Activated CD4-positive, alpha-beta T cell treated with anti-CD3 and anti-CD28 coated beads, Interleukin-2, amount 10 ng/mL, durations not matched to agents 7 days and 5 days (primary cell): ENCODE measurements around the gene SLC25A38. TPM values are rescaled to one million over a fixed set of nuclear protein-coding genes. Genes with fewer than 3 reads are reported as not detected.
A peak's percentile ranks its signal among the peaks of the same experiment; 100 is the strongest.
"Not testable (repeated sequence)": the region's sequence is repeated elsewhere in the genome, so short reads cannot be mapped to it uniquely, and the experiment has no call there.

Experiments
- CTCF ChIA-PET: fragments of 350-600 bp; sonication (Branson Sonifier 250); formaldehyde crosslinking; loops from one replicate; lab custom pipeline; 2021; ENCODE audit warnings: antibody characterized with exemption; lab: Charles Lee
- POLR2A ChIA-PET: fragments of 350-600 bp; sonication (Branson Sonifier 250); formaldehyde crosslinking; loops from one replicate; lab custom pipeline; 2021; ENCODE audit warnings: antibody characterized with exemption; lab: Charles Lee
- DNase-seq: peaks from one replicate; pipeline ENCODE4 v3.0.0-alpha.2; 2020
- H3K27ac Mint-ChIP-seq: one replicate; pipeline ENCODE4 v1.8.0; 2021; ENCODE audit warnings: mild to moderate bottlenecking, moderate library complexity, mixed read lengths
- H3K27me3 Mint-ChIP-seq: one replicate; pipeline ENCODE4 v1.8.0; 2021; ENCODE audit warnings: mixed read lengths
- H3K36me3 Mint-ChIP-seq: one replicate; pipeline ENCODE4 v1.8.0; 2021; ENCODE audit warnings: low read depth, mixed read lengths
- H3K4me1 Mint-ChIP-seq: one replicate; pipeline ENCODE4 v1.8.0; 2021; ENCODE audit warnings: mixed read lengths
- H3K4me3 Mint-ChIP-seq: one replicate; pipeline ENCODE4 v1.8.0; 2021; ENCODE audit warnings: mild to moderate bottlenecking, moderate library complexity, mixed read lengths
- H3K9me3 Mint-ChIP-seq: one replicate; pipeline ENCODE4 v1.8.0; 2021; ENCODE audit warnings: mixed read lengths
- total RNA-seq, 2 experiments: library from RNA; stranded (reverse); gene quantifications; one replicate each; pipeline ENCODE4 v1.2.3, GENCODE V29; 2021

SLC25A38 gene
- total RNA-seq, 2 experiments from 2014 or later, result 34.0 to 35.1 TPM

DNA sequence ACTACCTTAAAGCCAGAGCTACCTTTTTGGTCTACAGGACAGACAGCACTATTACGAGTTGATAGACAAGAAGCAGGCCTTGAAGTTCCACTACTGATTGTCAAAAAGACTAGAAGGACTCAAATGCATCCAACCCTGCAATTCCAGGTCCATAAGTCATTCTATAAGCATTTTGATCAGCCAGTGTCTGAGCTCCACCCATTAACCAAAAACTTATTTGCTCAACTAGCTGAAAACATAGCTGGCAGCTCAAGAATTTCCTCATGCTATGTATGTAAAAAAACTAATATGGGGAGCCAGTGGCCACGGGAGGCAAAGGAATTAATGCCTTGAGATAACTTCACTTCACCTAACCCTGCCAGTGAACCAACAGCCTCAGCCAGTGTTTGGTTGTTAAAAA, 32.0 kb upstream of the SLC25A38 start:
- POLR2A ChIA-PET, DNase-seq, H3K36me3 Mint-ChIP-seq, H3K4me3 Mint-ChIP-seq, H3K27me3 Mint-ChIP-seq, H3K9me3 Mint-ChIP-seq: not testable (repeated sequence)
- CTCF ChIA-PET, result interaction anchor here (1.0 to 1.6 kb wide), 3 partner anchors 10 to 63 kb away, joined by 3 to 5 read pairs (median 5); no protein-coding TSS in a partner anchor
- H3K27ac Mint-ChIP-seq, result peak overlapping the region; percentile 31
- H3K4me1 Mint-ChIP-seq, result peaks cover 35% of the 10 kb centered on the region

DNA sequence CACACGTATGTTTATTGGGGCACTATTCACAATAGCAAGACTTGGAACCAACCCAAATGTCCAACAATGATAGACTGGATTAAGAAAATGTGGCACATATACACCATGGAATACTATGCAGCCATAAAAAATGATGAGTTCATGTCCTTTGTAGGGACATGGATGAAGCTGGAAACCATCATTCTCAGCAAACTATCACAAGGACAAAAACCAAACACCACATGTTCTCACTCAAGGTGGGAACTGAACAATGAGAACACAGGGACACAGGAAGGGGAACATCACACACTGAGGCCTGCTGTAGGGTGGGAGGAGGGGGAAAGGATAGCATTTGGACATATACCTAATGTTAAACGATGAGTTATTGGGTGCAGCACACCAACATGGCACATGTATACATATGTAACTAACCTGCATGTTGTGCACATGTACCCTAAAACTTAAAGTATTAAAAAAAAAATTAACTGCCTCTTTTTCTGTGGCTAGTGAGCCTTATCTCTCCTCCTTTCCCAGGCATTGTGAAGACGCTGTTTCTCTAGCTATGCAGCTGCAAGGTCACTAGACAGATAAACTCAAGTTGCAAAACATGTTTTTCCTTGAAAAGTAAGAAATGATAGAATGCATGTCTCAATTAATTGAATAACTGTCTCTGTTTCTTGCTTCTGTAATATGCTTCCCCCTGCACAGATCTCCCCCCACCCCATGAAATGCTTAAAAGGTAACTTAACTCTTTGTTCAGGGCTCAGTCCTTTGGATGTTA, 29.8 kb upstream of the SLC25A38 start:
- H3K27ac Mint-ChIP-seq, H3K36me3 Mint-ChIP-seq, DNase-seq, POLR2A ChIA-PET, CTCF ChIA-PET, H3K9me3 Mint-ChIP-seq, H3K4me3 Mint-ChIP-seq: not testable (repeated sequence)
- H3K4me1 Mint-ChIP-seq, result peaks cover 30% of the 10 kb centered on the region
- H3K27me3 Mint-ChIP-seq, result peaks cover 12% of the 10 kb centered on the region

DNA sequence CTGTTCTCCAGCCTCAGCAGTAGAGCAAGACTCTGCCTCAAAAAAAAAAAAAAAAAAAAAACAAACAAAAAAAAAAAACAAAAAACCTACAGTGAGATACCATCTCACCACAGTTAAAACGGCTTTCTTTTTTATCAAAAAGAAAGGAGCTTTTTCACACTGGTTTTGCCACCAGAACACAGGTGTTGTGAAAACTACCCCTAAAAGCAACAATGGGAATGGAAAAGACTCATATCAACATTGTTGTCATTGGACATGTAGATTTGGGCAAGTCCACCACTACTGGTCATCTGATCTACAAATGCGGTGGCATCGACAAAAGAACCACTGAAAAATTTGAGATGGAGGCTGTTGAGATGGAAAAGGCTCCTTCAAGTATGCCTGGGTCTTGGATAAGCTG, 24.8 kb upstream of the SLC25A38 start:
- H3K27ac Mint-ChIP-seq, result peak overlapping the region; percentile 52
- CTCF ChIA-PET, result interaction anchor here (0.6 to 1.4 kb wide), 3 partner anchors 42 to 166 kb away, joined by 3 to 4 read pairs (median 3); partner anchors contain the start of gene XIRP1

DNA sequence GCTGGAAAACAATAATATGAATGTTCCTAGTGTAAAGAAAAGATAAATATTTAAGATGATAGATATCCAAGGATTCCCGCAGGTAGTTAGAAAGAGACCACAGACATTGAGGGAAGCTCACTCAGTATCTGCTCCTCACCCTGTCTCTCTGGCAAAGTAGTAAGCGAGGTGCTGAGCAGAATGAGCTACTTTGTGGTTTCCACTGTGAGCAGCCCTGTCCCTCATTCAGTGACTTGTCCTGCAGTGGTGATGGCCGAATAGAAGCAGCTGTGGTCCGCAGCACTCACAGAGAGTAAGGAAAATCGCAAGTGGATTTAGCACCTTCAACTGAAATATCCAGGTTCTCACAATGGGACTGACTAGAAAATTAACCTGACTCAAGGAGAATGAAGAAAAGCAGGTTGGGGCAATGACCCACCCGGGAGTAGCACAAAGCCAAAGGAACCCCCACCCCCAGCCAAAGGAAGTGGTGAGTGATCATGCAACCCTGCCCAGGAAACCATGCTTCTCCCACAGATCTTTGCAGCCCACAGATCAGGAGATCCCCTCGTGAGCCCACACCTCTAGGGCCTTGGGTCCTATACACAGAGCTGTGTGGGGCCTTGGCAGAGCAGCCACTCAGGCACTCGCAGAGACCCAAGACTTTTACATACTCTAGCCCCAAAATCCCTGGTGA, 21.8 kb upstream of the SLC25A38 start:
- Mint-ChIP-seq H3K4me3 (peak overlapping the region; percentile 59), H3K4me1 (peaks cover 62% of the 10 kb centered on the region), H3K9me3 (peaks cover 12% of the 10 kb centered on the region), H3K36me3 (peaks cover 18% of the 10 kb centered on the region), H3K27me3 (peaks cover 24% of the 10 kb centered on the region), H3K27ac (peak overlapping the region; percentile 59)
- peak; percentile 69 for DNase-seq
- ChIA-PET POLR2A (interaction anchor here (0.6 kb wide), 1 partner anchor 255 kb away, joined by 3 read pairs; no protein-coding TSS in a partner anchor), CTCF (interaction anchor here (1.1 to 1.6 kb wide), 8 partner anchors 9 to 165 kb away, joined by 3 to 8 read pairs (median 4); partner anchors contain the start of gene RPSA)

More for the DNA sequence above, 24.8 kb upstream of the SLC25A38 start:
- peaks cover 7% of the 10 kb centered on the region for H3K9me3 Mint-ChIP-seq
- H3K27me3 Mint-ChIP-seq, result peaks cover 16% of the 10 kb centered on the region
- DNase-seq, result no peak
- peaks cover 57% of the 10 kb centered on the region for H3K4me1 Mint-ChIP-seq
- POLR2A ChIA-PET, result no interaction called here
- H3K36me3 Mint-ChIP-seq, result peaks cover 15% of the 10 kb centered on the region
- no peak overlapping the region for H3K4me3 Mint-ChIP-seq

DNA sequence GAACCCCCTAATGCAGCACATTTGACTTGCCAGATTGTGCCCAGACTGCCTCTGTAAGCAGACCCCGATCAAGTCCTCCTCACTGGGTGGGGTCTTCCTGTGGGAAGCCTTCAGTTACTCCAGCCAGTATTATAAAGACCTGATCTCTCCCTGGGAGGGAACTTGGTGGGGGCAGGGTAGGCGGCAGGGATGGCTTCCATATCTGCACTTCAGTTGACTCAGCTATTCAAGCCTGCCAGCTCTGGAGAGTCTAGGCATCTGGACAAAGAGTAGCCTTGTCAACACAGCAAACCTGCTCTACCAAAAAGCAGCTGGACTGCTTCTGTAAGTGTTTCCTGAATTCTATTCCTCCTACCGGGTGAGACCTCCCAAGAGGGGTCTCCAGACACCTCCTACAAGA, 21.0 kb upstream of the SLC25A38 start:
- ChIA-PET POLR2A (no interaction called here), CTCF (interaction anchor here (1.5 to 1.7 kb wide), 4 partner anchors 10 to 74 kb away, joined by 4 to 8 read pairs (median 5); no protein-coding TSS in a partner anchor)
- Mint-ChIP-seq H3K9me3 (peaks cover 12% of the 10 kb centered on the region), H3K4me1 (peaks cover 60% of the 10 kb centered on the region), H3K27me3 (peaks cover 22% of the 10 kb centered on the region), H3K27ac (peak overlapping the region; percentile 59), H3K4me3 (no peak overlapping the region), H3K36me3 (peaks cover 19% of the 10 kb centered on the region)
- DNase-seq, result no peak

DNA sequence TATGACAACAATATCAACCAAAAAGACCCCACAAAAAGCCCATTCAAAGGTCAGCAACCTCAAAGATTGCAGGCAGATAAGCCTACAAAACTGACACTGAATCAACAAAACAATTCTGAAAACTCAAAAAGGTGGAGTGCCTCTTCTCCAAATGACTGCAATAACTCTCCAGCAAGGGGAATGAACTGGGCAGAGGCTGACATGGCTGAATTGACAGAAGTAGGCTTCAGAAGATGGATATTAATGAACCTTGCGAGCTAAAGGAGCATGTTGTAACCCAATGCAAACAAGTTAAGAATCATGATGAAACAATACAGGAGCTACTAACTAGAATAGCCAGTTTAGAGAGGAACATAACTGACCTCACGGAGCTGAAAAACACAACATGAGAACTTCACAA, 20.4 kb upstream of the SLC25A38 start:
- peak overlapping the region; percentile 59 for H3K27ac Mint-ChIP-seq
- H3K36me3 Mint-ChIP-seq, result peaks cover 19% of the 10 kb centered on the region
- no peak for DNase-seq
- H3K27me3 Mint-ChIP-seq, result peaks cover 26% of the 10 kb centered on the region
- ChIA-PET CTCF (interaction anchor here (1.6 to 1.7 kb wide), 3 partner anchors 9 to 17 kb away, joined by 4 to 6 read pairs (median 5); no protein-coding TSS in a partner anchor), POLR2A (no interaction called here)
- no peak overlapping the region for H3K4me3 Mint-ChIP-seq
- H3K4me1 Mint-ChIP-seq, result peaks cover 53% of the 10 kb centered on the region
- H3K9me3 Mint-ChIP-seq, result peaks cover 12% of the 10 kb centered on the region

DNA sequence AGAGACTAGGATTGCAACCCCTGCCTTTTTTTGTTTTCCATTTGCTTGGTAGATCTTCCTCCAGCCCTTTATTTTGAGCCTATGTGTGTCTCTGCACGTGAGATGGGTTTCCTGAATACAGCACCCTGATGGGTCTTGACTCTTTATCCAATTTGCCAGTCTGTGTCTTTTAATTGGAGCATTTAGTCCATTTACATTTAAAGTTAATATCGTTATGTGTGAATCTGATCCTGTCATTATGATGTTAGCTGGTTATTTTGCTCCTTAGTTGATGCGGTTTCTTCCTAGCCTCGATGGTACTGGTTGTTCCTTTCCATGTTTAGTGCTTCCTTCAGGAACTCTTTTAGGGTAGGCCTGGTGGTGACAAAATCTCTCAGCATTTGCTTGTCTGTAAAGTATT, 12.7 kb upstream of the SLC25A38 start:
- DNase-seq, H3K36me3 Mint-ChIP-seq, CTCF ChIA-PET, H3K4me1 Mint-ChIP-seq, H3K9me3 Mint-ChIP-seq, H3K4me3 Mint-ChIP-seq, POLR2A ChIA-PET, H3K27ac Mint-ChIP-seq: not testable (repeated sequence)
- peaks cover 31% of the 10 kb centered on the region for H3K27me3 Mint-ChIP-seq

DNA sequence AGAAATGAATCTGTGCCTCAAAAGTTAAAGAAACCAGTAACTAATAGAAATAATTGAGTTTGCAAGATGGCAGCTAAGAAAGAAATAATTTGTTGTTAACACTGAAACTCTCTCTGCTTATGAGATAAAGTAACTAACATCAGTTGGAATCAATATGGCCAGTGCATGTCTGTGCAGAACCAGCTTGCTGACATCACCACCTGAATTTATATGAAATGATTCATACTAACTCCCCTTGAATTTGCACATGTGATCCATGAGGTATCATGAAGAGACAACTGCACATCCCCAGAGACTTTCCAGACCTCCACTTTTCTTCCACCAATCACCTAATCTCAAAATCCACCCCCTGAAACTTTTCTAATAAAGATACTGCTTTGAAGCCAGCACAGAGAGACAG, 10.3 kb upstream of the SLC25A38 start:
- ChIA-PET POLR2A (no interaction called here), CTCF (interaction anchor here (1.0 to 3.7 kb wide), 5 partner anchors 10 to 81 kb away, joined by 3 to 10 read pairs (median 3); no protein-coding TSS in a partner anchor)
- Mint-ChIP-seq H3K4me3 (no peak overlapping the region), H3K36me3 (peaks cover 6% of the 10 kb centered on the region), H3K27me3 (peaks cover 27% of the 10 kb centered on the region), H3K9me3 (peaks cover 7% of the 10 kb centered on the region), H3K4me1 (peaks cover 3% of the 10 kb centered on the region), H3K27ac (no peak overlapping the region)
- no peak for DNase-seq

DNA sequence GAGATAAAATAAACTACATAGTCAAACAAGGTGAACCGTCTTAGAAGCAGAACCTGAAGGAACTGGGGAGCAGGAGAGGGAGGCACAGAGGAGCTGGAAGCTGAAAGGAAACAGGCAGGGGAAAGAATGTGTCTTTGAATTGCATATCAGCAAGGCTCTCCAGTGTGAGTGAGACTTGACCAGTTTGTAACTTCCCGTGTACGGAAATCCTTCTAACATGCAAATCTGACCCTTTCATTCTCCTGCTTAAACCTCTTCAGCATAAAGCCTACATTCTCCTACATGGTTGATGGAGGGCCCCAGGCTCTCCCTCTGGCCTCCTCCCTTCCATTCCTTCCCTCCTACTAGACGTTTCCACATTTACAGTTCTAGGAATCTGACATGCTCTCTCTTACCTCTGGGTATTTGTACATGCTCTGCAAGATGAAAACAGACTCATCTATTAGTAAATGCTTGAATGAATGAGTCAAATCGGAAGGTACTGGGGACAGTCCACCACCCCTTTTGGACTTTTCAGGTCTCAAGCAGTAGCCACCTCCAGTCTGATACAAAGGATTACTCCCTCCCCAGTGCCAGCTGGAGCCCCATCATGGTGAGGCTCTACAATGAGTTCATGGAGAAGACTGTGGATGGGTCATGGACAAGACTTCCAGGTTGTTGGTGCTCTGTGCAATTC, 6.1 kb upstream of the SLC25A38 start:
- Mint-ChIP-seq H3K36me3 (peaks cover 6% of the 10 kb centered on the region), H3K27me3 (peaks cover 8% of the 10 kb centered on the region), H3K4me3 (no peak overlapping the region), H3K27ac (no peak overlapping the region), H3K4me1 (peaks cover 12% of the 10 kb centered on the region), H3K9me3 (peaks cover 4% of the 10 kb centered on the region)
- DNase-seq, result no peak
- ChIA-PET CTCF (interaction anchor here (0.6 to 3.0 kb wide), 7 partner anchors 9 to 559 kb away, joined by 3 to 22 read pairs (median 7); no protein-coding TSS in a partner anchor), POLR2A (no interaction called here)

DNA sequence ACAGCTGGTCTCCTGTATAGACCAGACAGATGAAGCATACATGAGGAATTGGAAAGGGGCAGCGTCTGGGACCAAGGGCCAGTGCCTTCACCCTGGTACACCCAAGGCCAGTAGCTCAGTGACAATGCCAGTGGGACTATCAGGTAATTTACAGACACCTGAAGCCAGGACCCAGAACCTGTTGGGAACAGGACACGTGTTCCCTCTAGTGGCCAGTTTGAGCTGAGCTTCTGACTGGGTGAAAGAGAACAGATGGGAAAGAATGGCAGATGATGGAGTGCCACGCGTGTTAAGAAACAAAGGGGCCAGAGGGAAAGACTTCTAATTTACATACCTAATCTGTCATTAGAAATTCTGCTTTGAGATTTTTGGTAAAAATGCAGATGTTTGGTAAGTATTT, 5.1 kb upstream of the SLC25A38 start:
- Mint-ChIP-seq H3K27me3 (peaks cover 5% of the 10 kb centered on the region), H3K36me3 (peaks cover under 1% of the 10 kb centered on the region), H3K9me3 (peaks cover under 1% of the 10 kb centered on the region), H3K4me1 (peaks cover 20% of the 10 kb centered on the region), H3K27ac (no peak overlapping the region), H3K4me3 (no peak overlapping the region)
- DNase-seq, result peak; percentile 75
- POLR2A ChIA-PET, result interaction anchor here (0.6 to 0.8 kb wide), 2 partner anchors 86 to 122 kb away, joined by 3 to 5 read pairs; no protein-coding TSS in a partner anchor
- CTCF ChIA-PET, result interaction anchor here (0.6 to 3.0 kb wide), 15 partner anchors 11 to 560 kb away, joined by 3 to 22 read pairs (median 3); partner anchors contain the start of gene RPSA

DNA sequence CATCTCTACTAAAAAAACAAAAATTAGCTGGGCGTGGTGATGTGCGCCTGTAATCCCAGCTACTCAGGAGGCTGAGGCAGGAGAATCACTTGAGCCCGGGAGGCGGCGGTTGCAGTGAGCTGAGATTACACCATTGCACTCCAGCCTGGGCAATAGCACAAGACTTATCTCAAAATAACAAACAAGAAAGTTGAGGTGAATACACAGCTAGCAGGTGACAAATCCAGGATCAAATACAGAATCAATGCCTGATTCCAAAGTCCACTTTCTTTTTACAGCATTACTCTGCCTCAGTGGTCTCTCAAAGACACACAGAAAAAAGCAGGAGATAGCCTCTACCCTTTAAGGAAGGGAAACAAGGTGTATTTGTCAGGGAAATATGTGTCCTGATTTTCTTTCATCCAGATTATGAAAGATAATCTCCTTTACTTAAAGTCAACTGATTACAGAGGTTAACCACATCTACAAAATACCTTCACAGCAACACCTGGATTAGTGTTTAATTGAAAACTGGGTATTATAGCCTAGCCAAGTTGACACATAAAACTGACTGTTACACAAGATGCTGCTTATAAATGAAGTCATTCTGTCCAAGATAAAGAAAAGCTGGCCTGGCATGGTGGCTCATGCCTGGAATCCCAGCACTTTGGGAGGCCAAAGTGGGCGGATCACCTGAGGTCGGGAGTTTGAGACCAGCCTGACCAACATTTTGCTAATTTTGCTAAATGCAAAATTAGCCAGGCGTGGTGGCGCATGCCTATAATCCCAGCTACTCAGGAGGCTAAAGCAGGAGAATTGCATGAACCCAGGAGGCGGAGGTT, 4.0 kb upstream of the SLC25A38 start:
- no peak overlapping the region for H3K4me3 Mint-ChIP-seq
- POLR2A ChIA-PET, result no interaction called here

More for the DNA sequence above, 4.0 kb upstream of the SLC25A38 start:
- CTCF ChIA-PET, result interaction anchor here (1.0 to 3.0 kb wide), 6 partner anchors 36 to 207 kb away, joined by 3 to 22 read pairs (median 8); no protein-coding TSS in a partner anchor
- H3K27me3 Mint-ChIP-seq, result peaks cover 5% of the 10 kb centered on the region
- no peaks in the 10 kb centered on the region for H3K9me3 Mint-ChIP-seq
- no peak overlapping the region for H3K27ac Mint-ChIP-seq
- no peak for DNase-seq
- peaks cover 20% of the 10 kb centered on the region for H3K4me1 Mint-ChIP-seq
- H3K36me3 Mint-ChIP-seq, result peaks cover 3% of the 10 kb centered on the region
